Endothelial cell of umbilical vein (primary cell): ENCODE results near the gene UNC5C. TPM values are rescaled to one million over a fixed set of nuclear protein-coding genes. Genes with fewer than 3 reads are reported as not detected.

Source experiments
- BruUV-seq: library from RNA; stranded (reverse); fragments of 400-500 nt; replicated peaks from 2 replicates; lab custom pipeline; 2021; lab: Mats Ljungman, UMichigan
- CTCF ChIA-PET: fragments of 300-600, 350-600 bp; sonication (Branson Sonifier 250); formaldehyde crosslinking; loops from one replicate; lab custom pipeline; 2021; ENCODE audit warnings: antibody characterized with exemption, inconsistent platforms; lab: Charles Lee
- POLR2A ChIA-PET: fragments of 300-600, 350-600 bp; sonication (Branson Sonifier 250); formaldehyde crosslinking; loops from one replicate; lab custom pipeline; 2021; ENCODE audit warnings: antibody characterized with exemption, inconsistent platforms; lab: Charles Lee
- DNase-seq: peaks from one replicate; pipeline ENCODE4 v3.0.0-alpha.2; 2011; ENCODE audit warnings: low read depth, low spot score
- FAIRE-seq: peaks from 2 replicates; lab custom pipeline; 2011; peaks lifted over from hg19 to GRCh38; lab: Jason Lieb, UNC
- H2AFZ ChIP-seq: 2 replicates; pipeline ENCODE4 v1.6.0; 2012; ENCODE audit warnings: low read depth, low read length, control low read depth, inconsistent platforms
- H3K27ac ChIP-seq: 2 replicates; pipeline ENCODE4 v1.5.1; 2011; ENCODE audit warnings: low read depth, mild to moderate bottlenecking, control low read depth, low read length, moderate library complexity; ENCODE audit not compliant: insufficient read depth
- H3K27me3 ChIP-seq, 2 experiments: 2 replicates each; pipeline versions ENCODE4 v1.6.0 to v1.6.1; 2011; ENCODE audit warnings: low read length in 2 of 2, mixed read lengths in 1 of 2; ENCODE audit not compliant: control insufficient read depth in 2 of 2, insufficient read depth in 2 of 2
- H3K36me3 ChIP-seq, 2 experiments: 2 replicates in 1 of 2; 3 replicates in 1 of 2; pipeline ENCODE4 v1.5.1; 2011; ENCODE audit warnings: low read length in 2 of 2, mild to moderate bottlenecking in 1 of 2, moderate library complexity in 1 of 2; ENCODE audit not compliant: control insufficient read depth in 2 of 2, insufficient read depth in 2 of 2; ENCODE audit errors: extremely low read depth in 1 of 2
- H3K4me1 ChIP-seq: 3 replicates; pipeline ENCODE4 v1.5.1; 2011; ENCODE audit warnings: mild to moderate bottlenecking, low read length; ENCODE audit not compliant: control insufficient read depth, insufficient read depth; ENCODE audit errors: extremely low read depth
- H3K4me2 ChIP-seq: 2 replicates; pipeline ENCODE4 v1.6.1; 2011; ENCODE audit warnings: low read length, control low read depth, mixed read lengths; ENCODE audit not compliant: insufficient read depth
- H3K4me3 ChIP-seq, 3 experiments: fragments of 200-600 bp in 1 of 3; sonication (generic), shearing (Covaris generic) in 1 of 3; replicated peaks in 1 of 3; 2 replicates each; pipeline ENCODE4 v1.5.1; 2011 to 2016; ENCODE audit warnings: control low read depth in 3 of 3, low read length in 3 of 3, mild to moderate bottlenecking in 2 of 3, inconsistent platforms in 1 of 3, low read depth in 1 of 3, moderate library complexity in 1 of 3; ENCODE audit not compliant: insufficient read depth in 1 of 3
- H3K79me2 ChIP-seq: 2 replicates; pipeline ENCODE4 v1.6.0; 2012; ENCODE audit warnings: low read length, inconsistent platforms; ENCODE audit not compliant: control insufficient read depth, insufficient read depth
- H3K9ac ChIP-seq: replicated peaks from 2 replicates; pipeline ENCODE3; 2011; ENCODE audit warnings: low read length, control low read depth; ENCODE audit not compliant: insufficient read depth; ENCODE audit errors: extremely low read depth
- H3K9me1 ChIP-seq: replicated peaks from 3 replicates; pipeline ENCODE4 v1.6.0; 2011; ENCODE audit warnings: mild to moderate bottlenecking, low read length; ENCODE audit not compliant: control insufficient read depth, insufficient read depth; ENCODE audit errors: extremely low read depth
- H3K9me3 ChIP-seq: replicated peaks from 2 replicates; pipeline ENCODE4 v1.5.1; 2012; ENCODE audit warnings: low read length, inconsistent platforms; ENCODE audit not compliant: control insufficient read depth, insufficient read depth
- H4K20me1 ChIP-seq: replicated peaks from 2 replicates; pipeline ENCODE3; 2011; ENCODE audit warnings: mild to moderate bottlenecking, low read length; ENCODE audit not compliant: control insufficient read depth, insufficient read depth; ENCODE audit errors: extremely low read depth
- CTCF ChIP-seq, 2 donors: IDR thresholded peaks; 1 replicate in 1 of 2; 2 replicates in 1 of 2; pipeline ENCODE4 v1.5.1; 2011; ENCODE audit warnings: low read length in 2 of 2, mild to moderate bottlenecking in 2 of 2, moderate library complexity in 2 of 2, control low read depth in 1 of 2, inconsistent platforms in 1 of 2, low read depth in 1 of 2; ENCODE audit not compliant: insufficient read depth in 1 of 2; ENCODE audit errors: extremely low read depth in 1 of 2
- EZH2 ChIP-seq: IDR thresholded peaks from 2 replicates; pipeline ENCODE4 v1.6.1; 2012; ENCODE audit warnings: borderline replicate concordance, low read depth, mild to moderate bottlenecking, moderate library complexity, low read length, inconsistent platforms; ENCODE audit not compliant: severe bottlenecking
- FOS ChIP-seq: IDR thresholded peaks from 2 replicates; pipeline ENCODE4 v1.6.1; 2011; ENCODE audit warnings: mild to moderate bottlenecking, low read length, moderate library complexity, borderline replicate concordance; ENCODE audit not compliant: insufficient read depth
- GATA2 ChIP-seq: IDR thresholded peaks from 2 replicates; pipeline ENCODE4 v1.7.0; 2011; ENCODE audit warnings: low read depth, mild to moderate bottlenecking, moderate library complexity, mixed read lengths, low read length; ENCODE audit not compliant: insufficient read length, insufficient read depth
- JUN ChIP-seq: IDR thresholded peaks from 2 replicates; pipeline ENCODE4 v1.6.1; 2011; ENCODE audit warnings: borderline replicate concordance, low read depth; ENCODE audit not compliant: insufficient read length, insufficient read depth
- MAX ChIP-seq: IDR thresholded peaks from 2 replicates; pipeline ENCODE4 v1.6.1; 2011; ENCODE audit not compliant: insufficient read depth, insufficient read length
- MYC ChIP-seq: IDR thresholded peaks from one replicate; pipeline ENCODE4 v1.6.1; 2011; ENCODE audit warnings: mild to moderate bottlenecking, low read depth, low read length
- POLR2A ChIP-seq: IDR thresholded peaks from 2 replicates; pipeline ENCODE4 v1.6.1; 2012; ENCODE audit warnings: low read depth, mild to moderate bottlenecking, control low read depth, low read length
- POLR2AphosphoS5 ChIP-seq: IDR thresholded peaks from 2 replicates; pipeline ENCODE4 v1.6.1; 2012; ENCODE audit warnings: low read depth, mild to moderate bottlenecking, control low read depth, low read length, moderate library complexity; ENCODE audit not compliant: insufficient read depth
- dilution Hi-C: fragments of 300-500 bp; cut with MboI; formaldehyde crosslinking; loops from one replicate; pipeline ENCODE4 v1.15.0; 2019; ENCODE audit warnings: low sequenced_read_pairs; ENCODE audit not compliant: extremely low pct_ligation_motif_present
- intact Hi-C: fragments of 100-400 bp; cut with micrococcal nuclease; formaldehyde crosslinking; loops from one replicate; pipeline ENCODE4 v1.10.0; 2022
- polyA plus RNA-seq, 4 experiments: library from polyadenylated mRNA; depleted of rRNA in 3 of 4; stranded (reverse) in 3 of 4; unstranded in 1 of 4; fragments of >200 nt; gene quantifications; 2 replicates each; pipeline versions ENCODE4 v1.2.1 to v1.2.3, GENCODE V29; 2011 to 2012; ENCODE audit warnings: missing spikeins in 1 of 4
- total RNA-seq: library from RNA; stranded (reverse); gene quantifications from 2 replicates; pipeline ENCODE4 v1.2.3, GENCODE V29; 2021

The UNC5C gene
- total and polyA plus RNA-seq, 2 donors (not counting 3 experiments of a cell fraction or from before 2014, with no cell fraction given), result 0.44 to 0.53 TPM

GRCh38 chr4:95197353-95197752, 351.4 kb downstream of the UNC5C start:
- FAIRE-seq, result no peak
- intact Hi-C loops, result no loop called here

More at GRCh38 chr4:95197353-95197752, 351.4 kb downstream of the UNC5C start:
- dilution Hi-C loops, result no loop called here
- CTCF ChIA-PET, result no interaction called here
- POLR2A ChIA-PET, result interaction anchor here (0.7 kb wide), 1 partner anchor 9 kb away, joined by 3 read pairs; no protein-coding TSS in a partner anchor
- Histone ChIP-seq H3K4me3 (no peak overlapping the region), H3K4me2 (no peak overlapping the region), H2AFZ (no peak overlapping the region), H3K9ac (no peak overlapping the region), H3K36me3 (no peaks in the 10 kb centered on the region), H3K27me3 (peaks cover 0 to 3% of the 10 kb centered on the region in 2 experiments), H3K9me3 (no peaks in the 10 kb centered on the region), H4K20me1 (no peaks in the 10 kb centered on the region), H3K27ac (no peak overlapping the region), H3K4me1 (no peaks in the 10 kb centered on the region), H3K9me1 (no peaks in the 10 kb centered on the region), H3K79me2 (no peaks in the 10 kb centered on the region)
- no peak for DNase-seq
- TF ChIP-seq POLR2A (no peak), EZH2 (no peak), POLR2AphosphoS5 (no peak), CTCF (IDR thresholded peaks at IDR 0.05; ENCODE audit: extremely low read depth in 1 of 2, insufficient read depth in 1 of 2, low read depth in 1 of 2, low read length in 2 of 2) (no peak), GATA2 (no peak), FOS (no peak), MYC (no peak), JUN (no peak), MAX (no peak)
- no TSS peak for BruUV-seq
